GM21447 (cell line): ENCODE measurements around the gene DPCD.

Experiments
- ATAC-seq: cut with Tn5 transposase; IDR thresholded peaks from one replicate; pipeline ENCODE4 v1.9.1; 2021; ENCODE audit not compliant: unreplicated experiment

The DPCD gene

DNA sequence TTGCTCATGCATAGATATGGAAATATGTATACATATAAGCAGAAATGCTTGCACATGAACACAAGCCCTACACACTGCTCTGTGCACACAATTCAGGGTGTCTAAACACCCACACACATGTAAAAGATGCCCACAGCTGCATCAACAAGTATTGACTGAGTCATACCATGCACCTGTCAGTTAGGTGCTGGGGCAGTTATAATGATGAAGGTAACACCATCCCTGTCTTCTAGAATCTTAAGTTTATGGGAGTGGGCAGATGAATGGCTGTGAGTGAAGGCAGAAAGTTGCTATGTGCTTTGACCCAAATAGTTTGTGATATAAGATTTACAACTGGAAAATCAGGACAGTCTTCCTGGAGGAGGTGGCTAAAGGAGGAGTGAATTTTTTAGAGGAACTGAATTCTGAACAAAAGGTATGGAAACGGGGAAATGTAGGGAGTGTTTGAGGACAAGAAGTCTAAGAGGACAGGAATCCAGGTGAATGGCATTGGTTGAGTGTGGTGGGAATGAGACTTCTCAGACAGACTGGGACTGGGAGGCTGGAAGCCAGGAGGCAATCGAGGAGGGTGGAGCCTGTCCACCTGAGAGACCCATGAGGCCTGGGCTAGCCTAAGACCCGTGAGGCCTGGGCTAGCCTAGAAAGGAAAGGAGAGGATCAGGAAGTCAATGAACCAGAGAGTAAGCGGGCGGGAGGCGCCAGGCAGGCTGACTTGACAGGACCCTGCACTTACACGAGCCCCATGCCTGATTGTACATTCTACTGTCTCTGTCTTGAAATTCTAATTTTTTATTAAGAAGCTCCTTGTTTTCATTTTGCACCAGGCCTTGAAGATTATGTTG, 20.7 kb upstream of the DPCD start:
- no peak for ATAC-seq

GRCh38 chr10:101568054-101568745, 19.9 kb upstream of the DPCD start:
- no peak for ATAC-seq

DNA sequence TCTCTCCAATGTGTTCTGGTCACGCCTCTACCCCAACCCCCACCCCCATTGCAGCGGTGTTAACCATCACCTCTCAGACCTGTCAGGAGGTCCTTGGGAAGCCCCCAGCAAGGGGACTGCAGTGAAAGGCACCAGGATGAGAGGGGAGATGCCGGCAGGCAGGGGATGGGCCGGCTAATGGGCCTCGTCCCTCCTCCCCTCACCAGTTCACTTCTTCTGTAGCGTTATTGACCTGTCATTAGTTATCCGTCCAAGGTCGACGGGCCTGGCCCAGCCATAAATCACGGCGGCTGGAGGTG, 18.8 kb upstream of the DPCD start:
- no peak for ATAC-seq

DNA sequence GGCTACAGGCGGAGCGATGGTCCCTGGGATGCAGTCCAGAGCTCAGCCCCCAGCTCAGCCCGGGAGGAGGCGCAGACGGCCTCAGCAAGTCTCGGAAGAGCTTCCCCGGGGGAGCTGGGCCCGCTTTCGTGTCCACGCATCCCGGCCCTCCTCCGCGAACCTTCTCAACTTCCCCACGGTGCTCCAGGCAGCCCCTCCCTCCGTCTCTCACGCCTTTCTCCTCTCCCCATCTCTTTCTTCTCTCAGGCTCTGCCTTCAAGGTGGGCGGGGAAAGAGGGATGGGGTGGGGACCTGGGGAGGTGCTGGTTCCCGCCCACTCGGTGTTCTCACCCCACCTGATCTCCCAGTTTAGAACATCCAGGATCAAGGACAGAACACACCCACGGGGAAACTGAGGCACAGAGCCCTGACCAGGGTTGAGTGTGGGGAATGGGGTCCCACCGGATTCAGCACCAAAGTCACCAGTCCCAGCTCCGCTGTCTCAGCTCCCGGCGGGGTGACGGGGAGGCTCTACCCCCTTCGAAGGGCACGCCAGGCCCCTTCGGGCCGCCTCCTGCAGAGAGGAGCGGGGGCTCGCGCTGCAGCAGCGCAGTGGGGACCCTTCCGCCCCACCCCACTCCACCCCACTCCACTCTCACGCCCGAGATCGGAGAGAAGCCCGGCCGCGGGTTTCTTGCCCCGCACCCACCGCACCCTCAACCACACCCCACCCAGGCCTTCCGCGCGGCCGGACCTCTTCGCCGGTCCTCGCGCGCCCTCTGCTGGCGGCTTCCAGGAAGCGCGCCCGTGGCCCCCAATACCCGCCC, 18.3 kb upstream of the DPCD start:
- ATAC-seq, result peak; percentile 61

- peak; percentile 25 for ATAC-seq
Measured at GRCh38 chr10:101570428-101571270, 17.5 kb upstream of the DPCD start.

- ATAC-seq, result no peak
Measured at GRCh38 chr10:101571271-101571925, 16.7 kb upstream of the DPCD start.

DNA sequence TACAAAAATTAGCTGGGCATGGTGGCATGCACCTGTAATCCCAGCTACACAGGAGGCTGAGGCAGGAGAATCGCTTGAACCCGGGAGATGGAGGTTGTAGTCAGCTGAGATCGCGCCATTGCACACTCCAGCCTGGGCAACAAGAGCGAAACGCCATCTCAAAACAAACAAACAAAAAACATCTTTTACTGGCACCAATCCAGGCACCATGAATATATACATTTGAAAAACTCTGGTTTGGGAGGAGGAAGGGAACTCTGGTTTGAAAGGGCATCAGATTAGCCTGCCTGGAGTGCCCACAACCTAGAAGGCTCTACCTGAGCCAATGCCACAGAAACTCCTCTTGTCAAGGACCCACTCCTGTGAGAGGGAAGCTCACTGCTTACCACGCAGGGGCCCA, 16.0 kb upstream of the DPCD start:
- ATAC-seq, result no peak

GRCh38 chr10:101572785-101573184, 15.3 kb upstream of the DPCD start:
- ATAC-seq, result no peak

- no peak for ATAC-seq
Measured at GRCh38 chr10:101573885-101574753, 14.0 kb upstream of the DPCD start.

GRCh38 chr10:101575091-101575490, 13.0 kb upstream of the DPCD start:
- ATAC-seq, result no peak

DNA sequence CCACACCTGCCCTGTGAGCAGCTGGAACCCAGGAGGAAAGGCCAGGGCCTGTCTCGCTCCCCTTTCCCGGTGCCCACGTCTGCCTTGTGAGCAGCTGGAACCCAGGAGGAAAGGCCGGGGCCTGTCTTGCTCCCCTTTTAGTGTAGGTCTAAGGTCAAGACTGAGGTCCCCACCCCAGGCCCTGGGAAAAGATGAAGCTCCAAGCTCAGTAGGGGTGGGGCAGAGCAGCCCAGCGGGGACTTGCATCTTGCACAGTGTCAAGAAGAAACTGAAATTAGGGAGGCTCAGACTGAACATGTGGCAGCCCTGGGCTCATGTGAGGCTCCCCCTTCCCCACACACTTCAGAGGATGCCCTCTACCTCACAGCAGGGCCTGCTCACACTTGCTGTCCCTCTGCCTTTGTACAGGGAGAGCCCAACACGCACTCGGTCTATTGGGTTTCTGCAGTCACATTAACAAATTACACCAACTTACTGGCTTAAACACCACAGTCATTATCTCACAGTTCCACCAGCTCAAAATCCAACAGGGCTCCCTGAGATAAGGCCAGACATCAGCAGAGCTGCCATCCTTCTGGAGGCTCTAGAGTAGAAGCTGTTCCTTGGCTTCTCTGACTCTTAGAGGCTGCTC, 12.4 kb upstream of the DPCD start:
- no peak for ATAC-seq

DNA sequence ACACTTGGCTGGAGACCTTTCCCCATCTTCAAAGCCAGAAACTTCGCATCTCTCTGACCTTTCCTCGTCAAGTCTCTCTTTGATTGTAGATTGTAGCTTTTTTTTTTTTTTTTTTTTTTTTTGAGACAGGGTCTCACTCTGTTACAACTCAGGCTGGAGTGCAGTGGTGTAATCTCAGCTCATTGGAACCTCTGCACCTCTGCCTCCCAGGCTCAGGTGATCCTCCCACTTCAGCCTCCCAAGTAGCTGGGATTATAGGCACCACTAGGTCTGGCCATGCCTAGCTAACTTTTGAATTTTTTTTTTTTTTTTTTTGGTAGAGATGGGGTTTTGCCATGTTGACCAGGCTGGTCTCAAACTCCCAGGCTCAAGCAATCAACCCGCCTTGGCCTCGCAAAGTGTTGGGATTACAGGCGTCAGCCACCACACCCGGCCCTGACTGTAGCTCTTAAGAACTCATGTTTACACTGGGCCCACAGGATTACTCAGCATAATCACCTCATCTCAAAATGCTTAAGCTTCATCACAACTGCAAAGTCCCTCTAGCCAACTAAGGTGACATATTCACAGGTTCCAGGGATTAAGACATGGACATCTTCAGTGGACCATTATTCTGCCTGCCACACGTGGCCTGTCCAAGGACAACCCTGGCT, 11.8 kb upstream of the DPCD start:
- ATAC-seq, result no peak

GRCh38 chr10:101577121-101577871, 10.8 kb upstream of the DPCD start:
- ATAC-seq, result no peak

GRCh38 chr10:101578192-101578591, 9.9 kb upstream of the DPCD start:
- no peak for ATAC-seq

- no peak for ATAC-seq
Measured at GRCh38 chr10:101578803-101579515, 9.2 kb upstream of the DPCD start.

GRCh38 chr10:101579516-101579870, 8.6 kb upstream of the DPCD start:
- ATAC-seq, result no peak
